ENCODE results near the gene CCL22.

The CCL22 gene

DNA sequence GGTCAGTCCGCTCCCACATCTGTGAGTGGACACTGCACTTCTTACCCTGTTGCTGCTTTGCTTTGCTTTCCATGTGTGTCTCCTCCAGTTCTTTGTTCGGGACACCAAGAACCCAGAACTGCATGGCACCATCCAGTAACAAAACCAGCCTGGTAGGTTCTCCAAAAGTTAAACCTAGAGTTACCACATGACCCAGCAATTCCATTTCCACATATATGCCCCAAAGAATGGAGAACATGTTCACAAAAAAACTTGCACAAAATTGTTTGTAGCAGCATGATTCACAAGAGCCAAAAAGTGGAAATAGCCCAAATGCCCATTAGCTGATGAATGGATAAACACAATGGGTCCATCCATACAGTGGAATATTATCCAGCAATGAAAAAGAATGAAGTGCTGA is 10.3 kb upstream of the CCL22 start:
- Mint-ChIP-seq H3K36me3 (ENCODE audit: low read depth) (peaks cover 4% of the 10 kb centered on the region), H3K4me3 (no peak overlapping the region), H3K27me3 (ENCODE audit: low read depth) (peaks cover 40% of the 10 kb centered on the region), H3K4me1 (no peaks in the 10 kb centered on the region), H3K27ac (no peak overlapping the region), H3K9me3 (peaks cover 3% of the 10 kb centered on the region)
- TF ChIP-seq, protein P1, sequence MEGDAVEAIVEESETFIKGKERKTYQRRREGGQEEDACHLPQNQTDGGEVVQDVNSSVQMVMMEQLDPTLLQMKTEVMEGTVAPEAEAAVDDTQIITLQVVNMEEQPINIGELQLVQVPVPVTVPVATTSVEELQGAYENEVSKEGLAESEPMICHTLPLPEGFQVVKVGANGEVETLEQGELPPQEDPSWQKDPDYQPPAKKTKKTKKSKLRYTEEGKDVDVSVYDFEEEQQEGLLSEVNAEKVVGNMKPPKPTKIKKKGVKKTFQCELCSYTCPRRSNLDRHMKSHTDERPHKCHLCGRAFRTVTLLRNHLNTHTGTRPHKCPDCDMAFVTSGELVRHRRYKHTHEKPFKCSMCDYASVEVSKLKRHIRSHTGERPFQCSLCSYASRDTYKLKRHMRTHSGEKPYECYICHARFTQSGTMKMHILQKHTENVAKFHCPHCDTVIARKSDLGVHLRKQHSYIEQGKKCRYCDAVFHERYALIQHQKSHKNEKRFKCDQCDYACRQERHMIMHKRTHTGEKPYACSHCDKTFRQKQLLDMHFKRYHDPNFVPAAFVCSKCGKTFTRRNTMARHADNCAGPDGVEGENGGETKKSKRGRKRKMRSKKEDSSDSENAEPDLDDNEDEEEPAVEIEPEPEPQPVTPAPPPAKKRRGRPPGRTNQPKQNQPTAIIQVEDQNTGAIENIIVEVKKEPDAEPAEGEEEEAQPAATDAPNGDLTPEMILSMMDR (IDR thresholded peaks at IDR 0.05; ENCODE audit: unreplicated experiment in 3 of 3): no peak

DNA sequence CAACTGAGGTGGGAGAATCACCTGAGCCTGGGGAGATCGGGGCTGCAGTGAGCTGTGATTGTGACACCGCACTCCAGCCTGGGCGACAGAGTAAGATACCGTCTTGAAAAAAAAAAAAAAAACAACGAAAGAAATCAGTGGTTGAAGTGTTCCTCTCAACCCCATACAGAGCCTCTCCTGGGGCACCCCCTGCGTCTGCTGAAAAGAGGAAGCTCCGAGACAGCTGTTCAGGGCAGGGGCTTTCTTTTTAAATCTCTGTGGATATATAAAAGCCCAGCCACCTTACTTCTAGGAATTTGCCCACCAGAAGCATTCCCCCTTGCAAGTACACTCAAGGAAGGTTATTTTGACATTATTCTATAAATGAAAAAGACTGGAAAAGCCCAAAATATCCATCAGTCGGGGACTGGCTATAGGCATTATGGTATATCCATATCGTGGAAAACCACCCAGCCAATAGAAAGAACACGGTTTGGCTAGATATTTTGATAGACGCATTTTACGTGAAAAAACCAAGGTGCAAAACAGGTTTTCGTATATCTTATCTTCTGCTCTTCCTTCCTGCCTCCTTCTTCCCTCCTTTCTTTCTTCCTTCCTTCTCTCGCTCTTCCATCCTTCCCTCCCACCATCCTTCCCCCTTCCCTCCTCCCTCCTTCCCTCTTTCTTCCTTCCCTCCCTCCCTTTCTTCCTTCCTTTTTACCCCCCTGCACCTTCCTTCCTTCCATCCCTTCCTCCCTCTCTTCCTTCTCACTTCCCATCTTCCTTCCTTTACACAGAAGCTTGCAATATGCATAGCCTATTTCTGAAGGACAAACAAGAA is 9.2 kb upstream of the CCL22 start:
- no peak overlapping the region for H3K27ac Mint-ChIP-seq
- H3K27me3 Mint-ChIP-seq (ENCODE audit: low read depth): peaks cover 39% of the 10 kb centered on the region
- H3K9me3 Mint-ChIP-seq: peaks cover 3% of the 10 kb centered on the region
- H3K4me3 Mint-ChIP-seq: no peak overlapping the region
- no peaks in the 10 kb centered on the region for H3K4me1 Mint-ChIP-seq
- TF ChIP-seq, protein P1 (IDR thresholded peaks at IDR 0.05; ENCODE audit: unreplicated experiment in 3 of 3): no peak
- H3K36me3 Mint-ChIP-seq (ENCODE audit: low read depth): peaks cover 4% of the 10 kb centered on the region

DNA sequence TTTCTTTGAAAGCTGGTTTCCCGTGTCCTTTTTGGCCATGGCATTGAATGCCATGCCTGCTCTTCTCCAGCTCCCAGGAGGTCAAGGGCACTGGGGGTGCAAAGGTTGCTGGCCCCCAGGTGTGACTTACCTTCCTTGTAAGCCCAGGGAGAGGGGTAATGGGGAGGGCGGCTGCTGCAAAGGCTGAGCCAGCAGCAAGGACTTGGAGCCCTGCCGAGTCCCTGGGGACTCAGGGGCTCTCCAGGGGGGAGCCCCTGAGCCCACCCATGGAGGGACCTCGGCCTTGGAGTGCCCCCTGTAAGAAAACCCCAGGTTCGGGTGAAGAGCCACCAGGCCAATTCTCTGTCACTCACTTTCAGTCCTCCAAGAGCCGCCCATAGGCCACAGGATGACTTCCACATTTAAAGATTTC is 5.9 kb upstream of the CCL22 start:
- Mint-ChIP-seq H3K9me3 (no peaks in the 10 kb centered on the region), H3K27ac (no peak overlapping the region), H3K4me3 (no peak overlapping the region), H3K4me1 (no peaks in the 10 kb centered on the region), H3K27me3 (ENCODE audit: low read depth) (peaks cover 34% of the 10 kb centered on the region), H3K36me3 (ENCODE audit: low read depth) (no peaks in the 10 kb centered on the region)
- TF ChIP-seq, protein P1 (IDR thresholded peaks at IDR 0.05; ENCODE audit: unreplicated experiment in 3 of 3): no peak

DNA sequence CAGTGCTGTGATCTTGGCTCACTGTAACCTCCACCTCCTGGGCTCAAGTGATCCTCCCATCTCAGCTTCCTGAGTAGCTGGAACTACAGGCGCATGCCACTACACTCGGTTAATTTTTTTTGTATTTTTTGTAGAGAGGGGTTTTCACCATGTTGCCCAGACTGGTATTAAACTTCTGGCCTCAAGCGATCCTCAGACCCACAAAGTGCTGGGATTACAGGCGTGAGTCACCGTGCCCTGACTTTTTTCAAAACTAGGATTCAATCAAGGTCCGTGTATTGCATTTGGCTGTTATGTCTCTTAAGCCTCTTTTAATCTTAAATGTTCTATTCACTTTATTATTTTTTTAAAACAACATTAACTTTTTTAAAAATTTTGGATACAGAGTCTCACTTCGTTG is 4.3 kb upstream of the CCL22 start:
- no peak overlapping the region for H3K27ac Mint-ChIP-seq
- no peak overlapping the region for H3K4me3 Mint-ChIP-seq
- no peaks in the 10 kb centered on the region for H3K9me3 Mint-ChIP-seq
- H3K4me1 Mint-ChIP-seq: no peaks in the 10 kb centered on the region
- TF ChIP-seq, protein P1 (IDR thresholded peaks at IDR 0.05; ENCODE audit: unreplicated experiment in 3 of 3): no peak
- H3K27me3 Mint-ChIP-seq (ENCODE audit: low read depth): peaks cover 21% of the 10 kb centered on the region
- no peaks in the 10 kb centered on the region for H3K36me3 Mint-ChIP-seq (ENCODE audit: low read depth)

DNA sequence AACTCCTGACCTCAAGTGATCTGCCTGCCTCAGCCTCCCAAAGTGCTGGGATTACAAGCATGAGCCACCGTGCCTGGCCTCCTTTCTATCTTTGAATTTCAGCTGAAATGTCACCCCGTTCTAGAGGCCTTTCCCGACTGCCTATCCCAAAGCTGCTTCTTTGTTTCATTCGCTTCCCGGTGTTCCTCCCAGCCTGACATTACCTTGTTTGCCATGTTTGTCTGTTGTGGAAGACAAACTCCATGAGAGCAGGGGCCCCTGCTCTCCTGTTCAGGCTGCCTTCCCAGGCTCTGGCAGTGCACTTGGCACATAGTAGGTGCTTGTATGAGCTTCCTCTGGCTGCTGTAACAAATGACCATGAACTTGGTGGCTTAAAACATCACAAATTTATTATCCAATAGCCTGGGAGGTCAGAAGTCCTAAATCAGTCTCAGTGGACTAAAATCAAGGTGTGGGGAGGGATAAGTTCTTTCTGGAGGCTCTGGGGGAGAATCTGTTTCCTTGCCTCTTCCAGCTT is 2.6 kb upstream of the CCL22 start:
- Mint-ChIP-seq H3K27me3 (ENCODE audit: low read depth) (peaks cover 17% of the 10 kb centered on the region), H3K9me3 (no peaks in the 10 kb centered on the region), H3K4me1 (no peaks in the 10 kb centered on the region), H3K36me3 (ENCODE audit: low read depth) (no peaks in the 10 kb centered on the region), H3K27ac (no peak overlapping the region), H3K4me3 (no peak overlapping the region)
- TF ChIP-seq, protein P1 (IDR thresholded peaks at IDR 0.05; ENCODE audit: unreplicated experiment in 3 of 3): no peak

DNA sequence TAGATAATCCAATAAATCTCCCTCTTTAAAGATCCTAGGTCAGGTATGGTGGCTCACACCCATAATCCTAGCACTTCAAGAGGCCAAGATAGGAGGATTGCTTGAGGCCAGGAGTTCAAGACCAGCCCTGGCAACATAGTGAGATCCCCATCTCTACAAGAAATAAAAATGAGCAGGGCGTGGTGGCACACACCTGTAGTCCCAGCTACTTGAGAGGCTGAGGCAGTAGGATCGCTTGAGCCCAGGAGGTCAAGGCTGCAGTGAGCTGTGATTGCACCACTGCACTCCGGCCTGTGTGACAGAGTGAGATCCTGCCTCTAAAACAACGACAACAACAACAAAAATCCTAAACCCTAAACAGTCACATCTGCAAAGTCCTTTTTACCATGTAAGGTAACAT is 2.0 kb upstream of the CCL22 start:
- Mint-ChIP-seq H3K9me3 (no peaks in the 10 kb centered on the region), H3K27ac (no peak overlapping the region), H3K4me1 (no peaks in the 10 kb centered on the region), H3K36me3 (ENCODE audit: low read depth) (no peaks in the 10 kb centered on the region), H3K27me3 (ENCODE audit: low read depth) (peaks cover 17% of the 10 kb centered on the region), H3K4me3 (no peak overlapping the region)
- TF ChIP-seq, protein P1 (IDR thresholded peaks at IDR 0.05; ENCODE audit: unreplicated experiment in 3 of 3): no peak
